DOHH2 (cell line): ENCODE results near the gene STX8.
"Not testable (repeated sequence)": the region's sequence is repeated elsewhere in the genome, so short reads cannot be mapped to it uniquely, and the experiment has no call there.

Experiments used
- H3F3A ChIP-seq: fragments of 200-600 bp; sonication (generic), shearing (Covaris generic); 2 replicates; pipeline ENCODE4 v1.6.0; 2016; ENCODE audit warnings: antibody characterized with exemption, mild to moderate bottlenecking; ENCODE audit not compliant: control insufficient read depth, insufficient read depth
- H3K27ac ChIP-seq: fragments of 200-600 bp; sonication (generic); 2 replicates; pipeline ENCODE4 v1.5.1; 2014; ENCODE audit warnings: low read depth, mild to moderate bottlenecking, low read length, moderate library complexity
- H3K27me3 ChIP-seq: fragments of 200-600 bp; sonication (generic); 2 replicates; pipeline ENCODE4 v1.6.1; 2014; ENCODE audit warnings: mild to moderate bottlenecking, low read length, mixed read lengths; ENCODE audit not compliant: control insufficient read depth
- H3K36me3 ChIP-seq: fragments of 200-600 bp; sonication (generic); 2 replicates; pipeline ENCODE4 v1.6.1; 2014; ENCODE audit warnings: mild to moderate bottlenecking, low read length, moderate library complexity, mixed read lengths; ENCODE audit not compliant: control insufficient read depth
- H3K4me1 ChIP-seq: fragments of 200-600 bp; sonication (generic); 2 replicates; pipeline ENCODE4 v1.6.1; 2014; ENCODE audit warnings: mild to moderate bottlenecking, low read length, mixed read lengths; ENCODE audit not compliant: control insufficient read depth
- H3K4me2 ChIP-seq: fragments of 200-600 bp; sonication (generic); 2 replicates; pipeline ENCODE4 v1.6.0; 2014; ENCODE audit warnings: mild to moderate bottlenecking, low read length, moderate library complexity
- H3K4me3 ChIP-seq: fragments of 200-600 bp; sonication (generic); 2 replicates; pipeline ENCODE4 v1.5.1; 2014; ENCODE audit warnings: mild to moderate bottlenecking, low read length, mixed read lengths
- H3K79me2 ChIP-seq: fragments of 200-600 bp; sonication (generic); 2 replicates; pipeline ENCODE4 v1.6.1; 2014; ENCODE audit warnings: mild to moderate bottlenecking, low read length, mixed read lengths; ENCODE audit not compliant: control insufficient read depth
- H3K9me2 ChIP-seq: fragments of 200-600 bp; sonication (generic); replicated peaks from 2 replicates; pipeline ENCODE4 v1.6.1; 2014; ENCODE audit warnings: mild to moderate bottlenecking, low read length, mixed read lengths; ENCODE audit not compliant: control insufficient read depth
- H3K9me3 ChIP-seq: fragments of 200-600 bp; sonication (generic); 2 replicates; pipeline ENCODE4 v1.6.1; 2014; ENCODE audit warnings: antibody characterized with exemption, low read length, mixed read lengths; ENCODE audit not compliant: control insufficient read depth, insufficient read depth
- H4K20me1 ChIP-seq: fragments of 200-600 bp; sonication (generic); 2 replicates; pipeline ENCODE4 v1.6.0; 2014; ENCODE audit warnings: low read depth, mild to moderate bottlenecking, antibody characterized with exemption, low read length, moderate library complexity; ENCODE audit not compliant: control insufficient read depth, insufficient read depth
- CTCF ChIP-seq: fragments of 200-600 bp; sonication (generic); IDR thresholded peaks from one replicate; pipeline ENCODE4 v1.5.1; 2014; ENCODE audit warnings: antibody characterized with exemption, mild to moderate bottlenecking, low read depth, low read length; ENCODE audit not compliant: poor library complexity, severe bottlenecking
- EZH2phosphoT487 ChIP-seq: fragments of 200-600 bp; sonication (generic); IDR thresholded peaks from 2 replicates; pipeline ENCODE4 v1.6.1; 2017; ENCODE audit warnings: borderline replicate concordance, mild to moderate bottlenecking, antibody characterized with exemption, low read length, moderate library complexity, mixed read lengths

STX8 gene

GRCh38 chr17:9598661-9599060, 23.0 kb upstream of the STX8 start:
- Histone ChIP-seq H3K27me3 (no peaks in the 10 kb centered on the region), H3K9me3 (no peaks in the 10 kb centered on the region), H3K9me2 (no peaks in the 10 kb centered on the region), H3F3A (no peaks in the 10 kb centered on the region), H3K4me2 (no peak overlapping the region), H3K79me2 (no peaks in the 10 kb centered on the region), H3K4me1 (no peaks in the 10 kb centered on the region), H3K4me3 (no peak overlapping the region), H4K20me1 (no peaks in the 10 kb centered on the region), H3K36me3 (no peaks in the 10 kb centered on the region), H3K27ac (no peak overlapping the region)
- TF ChIP-seq CTCF (no peak), EZH2phosphoT487 (no peak)

GRCh38 chr17:9597638-9598037, 22.0 kb upstream of the STX8 start:
- not testable (repeated sequence) for H3K27ac ChIP-seq, H3K79me2 ChIP-seq, H3K4me3 ChIP-seq, H4K20me1 ChIP-seq, H3K27me3 ChIP-seq, H3K4me1 ChIP-seq, H3K9me3 ChIP-seq, H3K4me2 ChIP-seq, H3F3A ChIP-seq, H3K9me2 ChIP-seq, H3K36me3 ChIP-seq

- Histone ChIP-seq H3K9me2 (no peaks in the 10 kb centered on the region), H3K79me2 (no peaks in the 10 kb centered on the region), H3K4me2 (no peak overlapping the region), H3K9me3 (no peaks in the 10 kb centered on the region), H3K4me3 (no peak overlapping the region), H3F3A (no peaks in the 10 kb centered on the region), H3K36me3 (no peaks in the 10 kb centered on the region), H4K20me1 (no peaks in the 10 kb centered on the region), H3K4me1 (no peaks in the 10 kb centered on the region), H3K27me3 (no peaks in the 10 kb centered on the region), H3K27ac (no peak overlapping the region)
- TF ChIP-seq CTCF = no peak
- TF ChIP-seq EZH2phosphoT487 = no peak
These were observed 18.4 kb upstream of the STX8 start for GRCh38 chr17:9594065-9594464.

DNA sequence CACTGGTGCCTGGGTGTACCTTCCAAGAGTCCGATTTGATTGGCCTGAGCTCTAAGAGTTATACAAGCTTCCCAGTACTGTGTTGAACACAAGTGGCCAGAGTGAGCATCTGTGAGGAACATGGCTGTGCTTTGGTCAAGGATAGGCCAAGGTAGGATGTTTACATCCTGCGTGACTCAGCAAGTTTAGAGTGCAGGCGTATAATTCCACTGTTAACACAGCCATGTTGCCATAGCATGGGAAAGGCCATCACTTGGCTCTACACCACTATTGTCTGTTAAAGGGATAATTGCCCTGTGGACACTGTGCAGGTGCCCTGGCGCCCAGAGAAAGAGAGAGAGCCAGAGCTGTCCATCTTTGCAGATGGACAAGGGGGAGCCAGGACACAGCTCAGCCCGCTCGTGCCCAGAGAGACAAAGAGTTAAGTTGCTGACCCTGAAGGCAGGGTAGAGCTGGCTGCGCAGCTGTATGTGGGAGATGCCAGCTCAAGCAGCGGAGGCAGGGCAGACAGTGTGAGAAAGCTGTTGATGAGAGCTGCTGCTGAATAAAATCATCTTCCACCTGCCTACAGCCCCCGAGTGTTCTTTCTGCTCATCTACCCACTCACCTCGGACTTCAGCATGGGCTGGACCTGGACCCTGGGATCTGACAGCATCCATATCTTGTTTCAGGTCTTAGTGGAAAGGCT, 12.5 kb upstream of the STX8 start:
- no peaks in the 10 kb centered on the region for H3K79me2 ChIP-seq
- no peaks in the 10 kb centered on the region for H3K9me2 ChIP-seq
- H4K20me1 ChIP-seq = no peaks in the 10 kb centered on the region
- peaks cover 7% of the 10 kb centered on the region; the same call in 1 of the 2 replicates for H3K9me3 ChIP-seq
- H3F3A ChIP-seq = no peaks in the 10 kb centered on the region
- TF ChIP-seq CTCF (no peak), EZH2phosphoT487 (no peak)
- H3K27me3 ChIP-seq = no peaks in the 10 kb centered on the region
- H3K36me3 ChIP-seq = no peaks in the 10 kb centered on the region
- no peak overlapping the region for H3K27ac ChIP-seq
- no peak overlapping the region for H3K4me3 ChIP-seq
- no peak overlapping the region for H3K4me2 ChIP-seq
- H3K4me1 ChIP-seq = no peaks in the 10 kb centered on the region
